ENCODE measurements around the gene AMDHD2. TPM values are rescaled to one million over a fixed set of nuclear protein-coding genes. Genes with fewer than 3 reads are reported as not detected.

Gene AMDHD2
- total RNA-seq, 1 donor from 2014 or later, result 12.4 TPM

DNA sequence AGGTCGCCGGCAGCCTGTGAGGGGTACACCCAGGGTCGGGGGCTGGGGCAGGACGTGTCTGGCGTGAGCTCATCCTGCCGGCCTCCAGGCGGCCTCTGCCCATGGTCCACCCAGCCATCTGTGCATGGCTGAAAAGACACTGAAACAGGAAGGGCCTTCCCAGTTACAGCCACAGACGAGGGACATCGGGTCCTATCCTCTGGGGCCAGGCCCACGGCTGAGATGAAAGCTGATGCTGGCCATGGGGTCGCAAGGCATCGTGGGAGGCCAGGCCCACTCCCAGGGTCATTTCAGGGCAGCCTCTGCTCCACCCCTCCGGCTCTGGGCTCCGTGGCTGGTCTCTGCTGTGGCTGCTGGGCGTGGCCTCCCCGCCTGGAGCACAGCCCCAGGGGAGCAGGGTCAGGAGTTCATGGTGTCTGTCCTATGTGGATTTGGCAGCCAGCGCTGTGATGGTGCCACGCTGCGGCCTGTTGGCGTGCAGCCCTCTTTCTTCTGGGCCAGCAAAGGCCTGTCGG is 23.0 kb upstream of the AMDHD2 start:
- intact Hi-C loops (cut with DNase I), result loop anchor here (5.0 kb wide), 1 partner anchor 70 kb away; the partner anchor contains the start of gene CCNF
- no peak for DNase-seq (ENCODE audit: low spot score)

DNA sequence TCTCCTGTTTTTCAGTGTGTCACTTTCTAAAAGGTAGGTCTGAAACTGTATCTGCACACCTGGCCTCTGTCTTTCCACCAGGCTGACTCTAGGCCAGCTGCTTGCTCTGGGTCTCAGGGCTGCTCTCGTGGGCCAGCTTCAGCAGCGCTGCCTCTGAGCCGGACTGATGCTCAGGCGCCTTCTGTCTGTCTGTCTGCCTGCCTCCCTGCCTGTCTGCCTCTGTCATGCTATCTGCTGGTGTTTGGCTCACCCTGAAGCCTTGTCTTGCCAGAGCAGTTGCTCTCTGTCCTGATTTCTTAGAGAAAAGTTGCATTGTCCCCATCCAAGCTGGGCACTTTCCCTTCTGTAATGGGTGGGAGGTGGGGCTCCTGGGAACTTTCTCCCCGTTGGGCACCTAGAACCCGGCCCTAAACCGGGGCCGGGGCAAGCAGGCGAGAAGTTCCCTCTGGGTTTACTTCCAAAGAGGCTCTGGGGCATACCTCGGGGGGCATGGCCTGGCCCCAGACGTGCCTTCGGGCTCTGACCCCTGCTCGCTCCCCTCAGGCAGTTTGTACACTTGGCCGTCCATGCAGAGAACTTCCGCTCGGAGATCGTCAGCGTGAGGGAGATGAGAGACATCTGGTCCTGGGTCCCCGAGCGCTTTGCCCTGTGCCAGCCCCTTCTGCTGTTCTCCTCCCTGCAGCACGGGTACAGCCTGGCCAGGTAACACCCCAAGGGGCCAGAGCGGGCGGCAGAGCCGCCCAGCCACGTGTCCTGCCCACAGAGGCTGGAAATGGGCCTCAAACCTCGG is 22.3 kb upstream of the AMDHD2 start:
- intact Hi-C loops (cut with DNase I), result loop anchor here (5.0 kb wide), 1 partner anchor 71 kb away; the partner anchor contains the start of gene CCNF
- no peak for DNase-seq (ENCODE audit: low spot score)

GRCh38 chr16:2498531-2499253 is 21.5 kb upstream of the AMDHD2 start:
- DNase-seq (ENCODE audit: low spot score), result no peak

DNA sequence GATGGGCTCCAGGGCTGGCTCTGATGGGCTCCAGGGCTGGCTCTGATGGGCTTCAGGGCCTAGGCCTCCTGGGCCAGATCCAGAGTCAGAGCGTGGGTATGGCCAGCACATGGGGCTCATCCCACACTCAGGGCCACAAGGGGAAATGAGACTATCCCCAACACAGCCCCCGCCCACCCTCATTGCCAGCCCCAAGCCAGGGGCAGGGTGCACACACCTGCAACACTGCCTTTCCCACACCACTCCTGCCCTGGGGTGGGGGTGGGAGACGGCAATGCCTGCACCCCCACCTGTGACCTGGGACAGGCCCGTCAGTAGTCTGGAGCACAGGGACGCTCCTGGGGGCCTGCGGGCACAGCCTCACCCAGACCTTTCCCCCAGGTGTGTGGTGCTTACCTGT is 20.7 kb upstream of the AMDHD2 start:
- DNase-seq (ENCODE audit: low spot score), result no peak
- intact Hi-C loops (cut with DNase I), result loop anchor here (5.0 kb wide), 1 partner anchor 72 kb away; the partner anchor contains the start of gene CCNF

More at GRCh38 chr16:2498531-2499253, 21.5 kb upstream of the AMDHD2 start:
- intact Hi-C loops (cut with DNase I), result loop anchor here (5.0 kb wide), 1 partner anchor 71 kb away; the partner anchor contains the start of gene CCNF

GRCh38 chr16:2499890-2500429 is 20.2 kb upstream of the AMDHD2 start:
- no peak for DNase-seq (ENCODE audit: low spot score)
- intact Hi-C loops (cut with DNase I), result loop anchor here (2.0 to 10.0 kb wide), 3 partner anchors 73 to 475 kb away; partner anchors contain the start of genes ABCA3, CCNF and NHERF2

GRCh38 chr16:2500430-2500917 is 19.7 kb upstream of the AMDHD2 start:
- intact Hi-C loops (cut with DNase I), result loop anchor here (2.0 to 10.0 kb wide), 2 partner anchors 160 to 476 kb away; partner anchors contain the start of genes ABCA3 and NHERF2
- DNase-seq (ENCODE audit: low spot score), result no peak

GRCh38 chr16:2500918-2501750 is 19.0 kb upstream of the AMDHD2 start:
- peak; percentile 91 for DNase-seq (ENCODE audit: low spot score)
- intact Hi-C loops (cut with DNase I), result loop anchor here (2.0 to 10.0 kb wide), 2 partner anchors 160 to 476 kb away; partner anchors contain the start of genes ABCA3 and NHERF2

- DNase-seq (ENCODE audit: low spot score), result no peak
- intact Hi-C loops (cut with DNase I), result loop anchor here (2.0 to 10.0 kb wide), 2 partner anchors 161 to 477 kb away; partner anchors contain the start of genes ABCA3 and NHERF2
Observed at GRCh38 chr16:2501946-2502895, 17.9 kb upstream of the AMDHD2 start.

DNA sequence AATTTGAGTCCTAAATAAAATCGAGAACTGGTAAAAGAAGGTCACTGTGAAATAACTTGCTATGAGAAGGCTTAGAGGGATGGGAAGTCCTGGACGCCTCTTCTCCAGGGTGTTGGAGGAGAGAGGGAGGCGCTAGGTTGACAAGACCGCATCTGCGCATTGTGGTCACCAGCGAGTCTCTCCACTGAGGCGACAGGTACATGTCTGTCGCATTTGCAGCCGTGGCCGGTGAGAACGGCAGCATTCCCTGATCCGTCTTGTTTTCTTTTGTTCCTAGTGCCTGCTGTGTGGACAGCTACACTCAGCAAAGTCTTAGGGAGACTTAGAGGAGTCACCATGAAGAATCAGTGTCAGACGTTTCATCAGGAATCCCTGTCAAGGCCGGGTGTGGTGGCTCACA is 14.5 kb upstream of the AMDHD2 start:
- intact Hi-C loops (cut with DNase I), result loop anchor here (10.0 kb wide), 1 partner anchor 481 kb away; the partner anchor contains the start of gene NHERF2
- DNase-seq (ENCODE audit: low spot score), result no peak

GRCh38 chr16:2507052-2507659 is 13.0 kb upstream of the AMDHD2 start:
- intact Hi-C loops (cut with DNase I), result loop anchor here (10.0 kb wide), 1 partner anchor 482 kb away; the partner anchor contains the start of gene NHERF2
- no peak for DNase-seq (ENCODE audit: low spot score)

GRCh38 chr16:2507665-2508064 is 12.5 kb upstream of the AMDHD2 start:
- intact Hi-C loops (cut with DNase I), result loop anchor here (10.0 kb wide), 1 partner anchor 483 kb away; the partner anchor contains the start of gene NHERF2
- no peak for DNase-seq (ENCODE audit: low spot score)

DNA sequence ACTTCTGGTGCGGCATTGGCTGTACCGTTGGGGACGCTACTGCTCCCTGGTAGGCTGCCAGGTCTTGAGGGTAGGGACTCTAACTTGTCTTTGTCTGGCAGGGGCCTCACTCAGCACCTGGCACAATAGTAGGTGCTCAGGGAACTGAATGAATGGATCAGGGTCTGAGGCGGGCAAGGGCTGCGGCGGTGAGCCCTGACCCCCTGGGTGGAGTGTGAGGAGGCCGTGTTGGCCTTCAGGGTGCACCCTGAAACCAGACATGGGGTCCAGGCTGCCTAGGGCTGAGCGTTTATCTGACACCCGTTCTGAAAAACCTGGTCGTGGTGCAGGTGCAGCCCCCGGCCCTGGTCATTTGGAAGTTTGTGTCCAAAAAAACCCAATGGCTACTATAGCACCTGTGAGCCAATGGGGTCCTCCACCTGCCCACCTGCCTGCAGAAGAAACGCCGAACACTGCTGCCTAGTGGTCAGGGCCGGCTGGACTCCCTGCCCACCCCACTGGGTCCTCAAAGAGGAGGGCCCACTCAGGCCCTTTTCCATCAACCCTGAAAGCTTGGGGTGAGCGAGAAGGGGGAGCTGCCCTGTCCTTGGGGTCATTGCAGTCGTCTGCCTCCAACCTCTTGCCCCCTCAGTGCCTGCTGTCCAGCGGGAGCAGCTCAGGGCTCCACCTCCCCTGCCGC is 11.3 kb upstream of the AMDHD2 start:
- no peak for DNase-seq (ENCODE audit: low spot score)
- intact Hi-C loops (cut with DNase I), result loop anchor here (10.0 kb wide), 1 partner anchor 484 kb away; the partner anchor contains the start of gene NHERF2

GRCh38 chr16:2511128-2511800 is 8.9 kb upstream of the AMDHD2 start:
- intact Hi-C loops (cut with DNase I), result loop anchor here (10.0 kb wide), 1 partner anchor 246 kb away; the partner anchor contains the start of gene RNPS1
- no peak for DNase-seq (ENCODE audit: low spot score)

GRCh38 chr16:2511996-2512734 is 8.0 kb upstream of the AMDHD2 start:
- DNase-seq (ENCODE audit: low spot score), result no peak
- intact Hi-C loops (cut with DNase I), result loop anchor here (10.0 kb wide), 1 partner anchor 247 kb away; the partner anchor contains the start of gene RNPS1
